ENCODE results near the gene NCOA7.

The NCOA7 gene

DNA sequence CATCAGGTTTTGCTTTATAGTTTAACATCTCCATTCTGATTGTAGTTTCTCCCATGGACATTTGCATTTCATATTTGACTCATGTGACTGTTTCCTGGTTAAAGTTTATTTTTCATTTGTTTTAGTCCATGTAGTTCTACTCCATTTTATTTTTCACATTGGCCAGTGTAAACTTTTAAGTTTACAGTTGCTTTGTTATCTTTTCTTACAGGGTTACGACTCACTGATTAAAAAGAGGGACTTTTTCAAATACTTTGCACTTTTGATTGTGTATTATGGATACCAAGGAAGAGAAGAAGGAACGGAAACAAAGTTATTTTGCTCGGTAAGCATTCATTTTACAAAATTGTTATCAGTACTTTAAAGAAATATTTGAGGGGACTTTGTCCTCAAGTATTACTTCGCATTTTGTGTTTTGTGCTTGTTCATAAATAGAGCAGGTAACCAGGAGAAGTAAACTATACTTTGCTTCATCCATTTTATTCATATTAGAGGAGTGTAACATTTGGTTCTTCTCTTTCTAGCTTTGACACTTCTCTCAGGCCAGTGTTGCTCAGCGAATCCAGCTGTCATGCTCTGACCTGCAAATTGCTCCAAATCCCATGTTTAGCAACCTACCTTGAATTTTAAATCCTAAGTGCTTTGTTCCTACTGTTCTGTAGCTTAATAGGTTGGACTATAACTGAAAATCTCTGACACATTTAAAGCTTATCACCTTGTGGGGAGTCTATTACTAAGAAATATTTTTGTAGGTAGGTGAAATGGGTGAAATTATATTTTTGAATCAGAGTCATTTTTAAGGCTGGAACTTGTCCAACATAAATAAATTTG lies 24.5 kb downstream of the NCOA7 start:
- no peak for DNase-seq

DNA sequence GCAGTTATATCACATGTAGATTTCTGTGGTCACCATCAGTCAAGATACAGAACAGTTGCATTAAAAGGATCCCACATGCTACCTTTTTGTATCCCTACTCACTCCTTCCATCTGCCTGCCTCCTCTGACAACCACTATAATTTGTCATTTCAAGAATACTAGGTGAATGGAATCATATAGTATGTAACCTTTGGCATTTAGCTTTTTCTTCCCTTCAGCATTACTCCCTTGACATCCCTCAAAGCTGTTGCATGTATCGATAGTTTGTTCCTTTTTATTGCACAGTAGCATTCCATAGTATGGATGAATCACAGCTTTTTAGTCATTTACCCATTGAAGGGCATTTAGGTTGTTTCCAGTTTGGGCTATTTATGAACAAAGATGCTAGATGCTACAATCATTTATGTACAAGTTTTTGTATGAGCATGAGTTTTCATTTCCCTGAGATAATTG lies 26.1 kb downstream of the NCOA7 start:
- no peak for DNase-seq

DNA sequence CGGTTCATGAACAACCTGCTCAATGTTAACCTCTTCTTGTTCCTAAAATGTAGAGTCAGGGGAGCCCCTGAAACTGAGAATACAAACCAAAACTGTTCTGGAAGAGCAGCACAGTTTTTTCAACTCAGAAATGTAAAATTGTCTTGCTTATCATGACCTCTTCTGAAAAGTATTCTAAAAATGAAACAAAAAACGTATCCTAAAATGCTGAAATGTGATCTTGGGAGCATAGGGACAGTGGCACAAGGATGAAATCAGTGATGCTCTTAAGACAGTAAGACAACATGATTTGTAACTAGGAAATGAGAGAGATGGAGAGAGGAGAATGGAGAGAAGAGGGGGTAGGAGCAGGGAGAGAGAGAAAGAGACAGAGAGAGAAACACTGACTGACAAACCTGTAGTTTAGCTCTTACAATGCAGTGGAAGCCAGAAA lies 27.5 kb downstream of the NCOA7 start:
- no peak for DNase-seq

DNA sequence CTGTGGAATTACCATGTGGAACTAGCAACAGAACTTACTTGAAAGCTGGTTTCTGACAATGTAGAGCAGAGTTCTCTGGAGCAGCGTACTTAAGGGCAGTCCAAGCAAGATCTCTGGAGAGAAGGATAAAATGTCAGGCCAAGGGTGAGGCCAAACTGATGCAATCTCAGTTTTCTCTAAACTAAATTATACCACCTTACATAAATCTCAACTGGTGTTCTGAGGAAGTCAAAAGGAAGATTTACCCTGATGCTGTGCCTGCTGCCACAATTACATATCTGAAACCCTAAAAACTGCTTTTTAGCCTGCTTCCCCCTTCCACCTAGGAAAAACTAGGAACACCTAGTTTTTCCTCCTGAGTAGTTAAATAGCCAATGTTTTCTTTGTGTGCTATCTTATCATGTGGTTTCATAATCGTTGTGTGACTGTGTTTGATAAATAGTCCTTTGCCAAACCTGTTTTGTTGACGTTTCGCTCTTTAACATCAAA lies 28.1 kb downstream of the NCOA7 start:
- DNase-seq, result no peak

DNA sequence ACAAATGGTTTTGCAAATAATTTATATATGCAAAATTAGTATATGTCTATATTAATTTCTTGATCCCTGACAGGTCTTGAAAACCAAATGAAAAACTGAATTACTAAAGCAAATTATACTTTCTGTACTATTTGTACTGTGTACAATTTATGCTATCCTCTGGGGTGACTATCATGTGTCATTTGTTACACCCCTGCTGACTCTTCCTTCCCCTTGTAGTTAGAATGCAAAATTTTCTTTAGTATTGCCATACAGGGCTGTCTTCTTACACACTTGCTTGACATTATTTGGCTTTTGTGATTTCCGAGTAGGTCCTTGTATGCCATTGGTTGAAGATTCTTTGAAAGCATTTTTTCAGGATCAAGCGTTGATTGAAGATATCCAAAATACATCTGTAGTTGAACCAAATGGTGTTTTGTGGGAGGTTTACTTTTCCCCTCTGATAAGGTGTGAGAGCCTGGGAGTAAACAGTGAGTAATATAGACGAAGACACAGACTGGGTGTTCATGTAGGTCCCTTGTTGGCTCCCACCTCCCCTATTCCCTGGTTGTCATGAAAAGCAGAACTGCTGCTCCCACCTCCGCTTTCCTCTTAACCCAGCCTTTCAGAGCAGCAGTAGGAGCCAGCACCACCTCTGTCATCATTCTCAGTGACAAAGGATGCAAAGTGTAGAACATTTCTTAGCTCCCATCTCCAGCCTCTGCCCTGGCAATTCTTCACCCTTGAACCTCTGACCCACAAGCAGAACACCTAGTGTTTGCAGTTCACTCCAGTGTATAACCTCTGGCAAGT lies 29.0 kb downstream of the NCOA7 start:
- DNase-seq, result no peak

DNA sequence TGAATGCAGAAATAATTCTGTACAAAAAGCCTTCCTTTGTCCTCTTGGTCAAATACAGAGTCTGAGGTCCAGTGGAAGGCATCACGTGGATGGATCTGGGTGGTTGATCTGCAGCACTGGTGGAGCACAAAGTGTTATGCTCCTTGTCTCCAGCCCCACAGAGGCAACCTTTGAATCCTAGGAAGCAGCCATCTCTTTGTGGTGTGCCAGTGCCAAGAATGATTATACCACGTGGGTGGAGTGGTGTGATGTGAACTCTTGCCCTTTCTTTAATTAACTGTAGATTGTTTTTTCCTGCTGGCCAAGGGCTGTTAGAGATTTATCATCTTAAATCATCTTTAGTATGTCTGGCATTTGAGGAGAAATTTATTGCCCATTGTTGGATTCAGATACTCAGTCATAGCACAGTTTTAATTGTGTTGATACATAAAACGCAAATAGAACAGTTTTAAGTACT lies 31.1 kb downstream of the NCOA7 start:
- DNase-seq, result no peak

DNA sequence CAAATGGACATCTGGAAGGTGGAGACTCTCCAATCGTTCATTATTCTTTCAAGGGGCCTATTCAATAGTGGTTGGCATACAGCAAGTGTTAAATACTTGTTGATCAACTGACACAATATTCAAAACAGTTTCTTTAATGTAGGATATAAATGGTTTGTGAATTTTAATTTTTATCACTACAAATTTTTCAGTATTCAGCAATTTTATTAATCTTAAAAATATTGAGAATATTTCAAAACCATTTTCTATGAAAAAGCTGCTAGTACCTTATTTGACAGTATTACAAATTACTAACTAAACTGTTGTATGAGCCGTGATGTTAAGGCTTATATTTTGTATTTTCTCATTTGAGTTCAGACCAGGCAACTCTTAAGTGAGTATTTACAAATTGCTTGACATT lies 32.4 kb downstream of the NCOA7 start:
- DNase-seq, result no peak

DNA sequence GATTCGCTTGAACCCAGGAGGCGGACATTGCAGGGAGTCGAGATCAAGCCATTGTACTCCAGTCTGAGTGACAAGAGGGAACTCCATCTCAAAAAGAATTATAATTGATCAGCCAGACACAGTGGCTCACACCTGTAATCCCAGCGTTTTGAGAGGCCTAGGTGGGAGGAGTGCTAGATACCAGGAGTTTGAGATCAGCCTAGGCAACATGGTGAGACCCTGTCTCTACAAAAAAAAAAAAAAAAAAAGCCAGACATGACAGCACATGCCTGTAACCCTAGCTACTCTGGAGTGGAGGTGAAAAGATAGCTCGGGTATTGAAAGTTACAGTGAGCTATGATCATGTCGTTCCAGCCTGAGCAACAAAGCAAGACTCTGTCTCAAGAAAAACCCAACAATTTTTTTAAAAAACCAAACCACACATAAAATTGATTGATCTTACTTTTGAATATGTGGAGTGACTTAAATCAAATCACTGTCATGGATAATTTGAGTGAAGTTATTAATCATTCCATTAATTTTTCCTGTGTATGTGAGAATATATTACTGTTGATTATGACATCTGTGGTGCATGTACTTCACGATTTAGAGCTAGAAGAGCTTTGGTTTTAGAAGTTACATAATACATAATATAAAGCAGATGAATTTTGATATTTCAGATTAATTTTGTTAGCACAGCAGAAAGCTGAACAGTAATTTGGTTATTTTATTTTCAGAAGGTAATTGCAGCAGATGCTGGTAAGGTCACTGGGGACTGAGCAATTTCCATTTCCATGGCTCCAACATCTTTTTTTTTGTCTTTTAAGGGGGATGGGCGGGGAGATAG lies 34.4 kb downstream of the NCOA7 start:
- no peak for DNase-seq

DNA sequence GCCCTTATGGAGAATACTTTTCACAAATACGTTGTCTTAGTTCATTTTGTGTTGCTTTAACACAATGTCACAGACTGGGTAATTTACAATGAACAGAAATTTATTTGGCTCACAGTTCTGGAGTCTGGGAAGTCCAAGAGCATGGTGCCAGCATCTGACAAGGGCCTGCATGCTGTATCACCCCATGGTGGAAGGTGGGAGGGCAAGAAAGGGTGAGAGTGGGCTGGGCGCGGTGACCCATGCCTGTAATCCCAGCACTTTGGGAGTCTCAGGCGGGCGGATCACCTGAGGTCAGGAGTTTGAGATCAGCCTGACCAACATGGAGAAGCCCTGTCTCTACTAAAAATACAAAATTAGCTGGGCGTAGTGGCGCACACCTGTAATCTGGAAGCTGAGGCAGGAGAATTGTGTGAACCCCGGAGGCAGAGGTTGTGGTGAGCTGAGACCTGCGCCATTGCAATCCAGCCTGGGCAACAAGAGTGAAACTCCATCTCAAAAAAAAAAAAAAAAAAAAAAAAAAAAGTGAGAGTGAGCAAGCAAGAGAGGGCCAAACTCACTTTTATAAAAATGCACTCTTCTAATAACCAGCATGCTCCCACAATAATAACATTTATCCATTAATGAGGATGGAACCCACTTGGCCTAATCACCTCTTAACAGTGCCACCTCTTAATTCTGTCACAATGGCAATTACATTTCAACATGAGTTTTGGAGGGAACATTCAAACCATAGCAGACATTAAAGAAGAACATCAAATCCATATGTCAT lies 36.1 kb downstream of the NCOA7 start:
- DNase-seq, result no peak

DNA sequence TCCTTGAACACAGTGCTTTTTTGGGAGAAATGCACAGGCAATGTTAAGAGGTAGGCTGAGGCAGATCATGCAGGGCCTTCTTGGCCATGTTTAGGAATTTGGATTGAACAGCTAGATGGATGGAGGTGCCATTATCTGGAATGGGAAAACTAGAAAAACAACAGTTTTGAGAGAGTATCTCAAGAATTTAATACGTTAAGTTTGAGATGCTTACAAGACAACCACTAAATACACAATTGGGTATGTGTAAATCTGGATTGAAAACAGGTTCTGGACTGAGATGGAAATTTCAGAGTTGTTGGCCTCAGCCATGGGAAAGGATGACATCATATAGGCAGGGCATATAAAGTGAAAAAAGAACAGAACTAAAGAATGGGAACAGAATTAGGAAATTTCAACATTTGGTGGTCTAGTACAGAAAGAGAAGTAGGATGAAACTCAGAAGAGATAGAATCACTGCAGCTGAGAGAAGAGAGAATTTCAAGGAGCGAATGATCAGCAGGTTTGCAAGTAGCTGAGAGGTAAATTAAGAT lies 37.1 kb downstream of the NCOA7 start:
- no peak for DNase-seq

DNA sequence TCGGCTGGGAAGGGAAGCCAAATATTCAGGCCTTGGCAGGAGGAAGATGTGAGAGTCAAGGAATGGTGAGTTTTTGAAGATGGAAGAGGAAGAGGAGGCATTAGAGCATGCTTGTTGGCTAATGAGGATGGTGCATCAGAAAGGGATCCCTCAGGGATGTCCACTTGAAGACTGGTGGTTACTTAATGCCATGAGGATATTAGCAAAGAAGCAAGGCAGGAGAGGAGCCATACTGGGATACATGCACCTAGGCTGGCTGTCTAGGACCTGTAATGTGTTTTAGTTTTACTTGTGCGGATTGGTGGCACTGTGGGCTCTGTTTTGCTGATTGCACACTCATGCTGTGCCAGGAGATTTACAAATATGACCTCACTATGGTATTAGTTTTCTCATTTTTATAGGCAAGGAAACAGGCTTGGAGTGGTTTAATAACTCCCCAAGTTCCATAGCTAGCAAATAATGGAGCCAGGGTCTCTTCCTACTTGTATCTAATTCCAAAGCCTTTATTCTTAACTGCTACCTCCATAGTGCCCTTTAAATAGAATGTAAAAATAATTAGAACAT lies 37.8 kb downstream of the NCOA7 start:
- no peak for DNase-seq

DNA sequence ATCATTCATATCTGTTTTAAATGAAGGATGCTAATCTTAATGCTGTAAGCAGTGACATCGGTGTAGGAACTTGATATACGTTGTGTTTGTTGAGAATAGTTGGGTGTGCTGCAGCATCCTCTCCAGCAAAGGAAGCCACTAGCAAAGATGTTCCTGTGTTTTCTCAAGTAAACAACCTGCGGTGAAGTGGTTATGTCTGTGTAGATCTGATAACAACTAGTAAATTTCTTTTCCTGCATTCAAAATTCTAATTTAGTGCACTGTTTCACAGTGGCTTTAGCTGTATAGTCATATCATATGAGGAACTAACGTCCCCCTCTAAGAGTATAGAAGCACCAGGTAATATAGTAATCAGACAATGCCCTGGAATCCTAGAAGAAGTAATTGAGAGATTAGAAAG lies 38.7 kb downstream of the NCOA7 start:
- DNase-seq, result no peak

DNA sequence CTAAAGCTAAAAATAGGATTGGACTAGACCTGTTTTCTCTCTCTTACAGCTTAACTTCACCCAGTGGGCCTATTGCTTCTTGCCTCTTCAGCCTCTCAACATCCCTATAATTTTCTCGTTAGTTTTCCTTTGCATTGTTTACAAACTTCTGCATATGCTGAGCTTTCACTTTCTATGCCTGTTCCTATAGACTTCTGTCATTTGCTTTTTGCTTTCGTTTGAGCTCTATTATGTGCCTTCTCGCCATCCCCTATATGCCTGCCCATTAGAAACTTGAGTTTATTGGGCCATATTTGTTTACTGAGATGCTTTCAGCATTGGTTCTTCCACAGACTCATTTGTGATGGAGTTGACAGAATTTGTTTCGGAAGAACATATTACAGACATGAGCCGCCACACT lies 40.9 kb downstream of the NCOA7 start:
- no peak for DNase-seq

DNA sequence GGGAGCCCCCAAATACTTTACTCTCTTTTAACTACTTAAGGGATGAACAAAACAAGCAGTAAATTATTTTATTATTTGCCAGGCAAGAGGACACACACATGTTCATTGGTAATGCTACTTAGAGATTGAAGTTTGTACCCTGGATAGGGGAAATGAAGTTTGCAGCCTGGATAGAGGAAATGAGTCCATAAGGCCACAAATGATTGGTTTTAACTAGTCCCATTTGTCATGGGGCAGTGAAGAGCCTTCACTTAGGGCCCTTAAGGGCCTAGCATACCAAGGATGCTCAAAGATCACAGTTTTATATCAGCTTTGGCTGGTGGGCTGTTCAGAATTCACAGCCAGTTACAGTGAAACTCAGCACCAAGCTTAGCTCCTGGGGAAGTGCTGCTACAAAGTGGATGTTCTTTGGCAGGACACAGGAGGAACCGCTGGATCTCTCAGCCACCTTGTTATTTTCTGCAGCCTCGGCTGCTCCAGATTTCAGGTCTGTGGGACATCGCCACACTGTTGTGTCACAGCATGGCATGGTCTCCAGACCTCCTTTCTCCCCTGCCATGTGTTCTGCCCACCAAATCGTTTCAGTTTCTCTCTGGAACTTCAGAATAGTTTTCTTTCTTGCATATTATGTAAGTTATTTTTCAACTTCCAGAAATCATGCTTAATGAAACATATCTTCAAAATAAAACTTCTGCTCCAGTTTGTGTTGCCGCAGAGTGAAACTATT lies 41.8 kb downstream of the NCOA7 start:
- DNase-seq, result no peak

DNA sequence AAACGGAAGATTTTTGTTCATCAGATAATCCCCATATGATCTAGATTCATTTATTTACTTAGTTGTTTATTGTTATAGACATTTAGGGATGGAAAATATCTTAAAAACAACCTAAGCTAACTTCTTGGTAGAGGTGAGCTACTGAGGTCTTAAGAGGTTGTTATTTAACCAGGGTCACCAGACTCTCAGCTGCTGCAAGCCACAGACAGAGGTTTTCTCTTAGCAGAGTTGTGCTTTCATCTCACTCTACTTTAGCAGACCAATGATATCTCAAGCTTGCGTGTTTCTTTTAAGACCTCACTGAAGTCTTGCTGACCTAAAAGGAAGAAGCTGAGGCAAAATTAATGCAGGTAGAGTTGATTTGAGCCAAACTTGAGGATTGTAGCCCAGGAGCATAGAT lies 43.6 kb downstream of the NCOA7 start:
- DNase-seq, result no peak

DNA sequence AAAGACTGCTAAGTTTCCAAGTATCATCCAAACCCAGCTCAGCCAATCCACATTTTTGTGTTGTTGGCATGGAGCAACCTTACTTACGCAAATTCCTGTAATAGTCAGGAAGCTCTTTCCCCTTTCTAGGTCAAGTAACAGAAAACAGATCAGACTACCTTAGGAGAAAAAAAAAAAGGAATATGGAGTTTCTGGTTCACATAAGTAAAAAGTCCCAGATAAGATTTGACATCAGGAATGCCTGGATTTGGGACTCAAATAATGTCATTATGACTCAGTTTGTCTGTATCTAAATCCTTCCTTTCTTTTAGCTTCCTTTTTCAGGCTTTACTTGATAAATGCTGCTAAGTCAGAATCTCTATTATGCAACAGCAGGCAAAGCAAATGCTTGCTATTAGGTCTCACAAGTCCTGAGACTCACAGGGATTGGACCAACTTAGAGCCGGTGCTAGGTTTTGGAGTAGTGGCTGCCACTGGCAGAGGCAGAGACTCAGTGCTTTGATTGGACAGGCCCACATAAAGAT lies 44.5 kb downstream of the NCOA7 start:
- no peak for DNase-seq

DNA sequence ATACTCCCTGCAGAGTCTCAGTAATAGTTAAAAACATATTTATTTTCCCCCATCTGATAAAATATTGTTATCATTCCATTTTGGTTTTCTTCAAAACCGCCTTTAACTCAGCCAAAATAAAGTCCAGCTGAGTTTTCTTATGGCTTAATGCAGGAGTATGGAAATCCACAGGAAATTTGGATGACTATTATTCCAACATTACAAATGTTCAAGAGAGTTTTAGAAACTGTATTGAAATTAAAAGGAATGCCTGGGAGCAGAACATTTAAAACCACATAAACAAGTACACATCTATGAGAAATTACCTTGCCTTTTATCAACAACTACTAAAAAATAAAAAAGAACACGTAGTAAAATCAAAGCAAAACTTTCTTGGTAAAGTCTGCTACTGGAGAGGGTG lies 45.7 kb downstream of the NCOA7 start:
- no peak for DNase-seq

DNA sequence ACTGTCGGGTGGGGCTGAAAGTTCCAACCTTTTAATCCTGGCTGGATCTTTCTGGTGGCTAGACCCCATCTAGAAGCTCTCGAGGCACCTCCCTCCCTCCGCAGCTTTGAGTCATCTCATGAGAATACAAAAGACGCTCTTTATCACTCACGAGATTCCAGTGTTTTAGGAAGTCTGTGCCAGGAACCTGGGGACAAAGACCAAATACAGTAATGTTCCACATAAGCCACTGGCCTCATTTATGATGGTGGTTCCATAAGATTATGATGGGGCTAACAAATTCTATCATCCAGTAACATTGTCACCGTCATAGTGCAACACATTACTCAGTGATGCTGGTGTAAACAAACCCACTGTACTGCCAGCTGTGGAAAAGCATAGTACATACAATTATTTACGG lies 48.7 kb downstream of the NCOA7 start:
- DNase-seq, result no peak

DNA sequence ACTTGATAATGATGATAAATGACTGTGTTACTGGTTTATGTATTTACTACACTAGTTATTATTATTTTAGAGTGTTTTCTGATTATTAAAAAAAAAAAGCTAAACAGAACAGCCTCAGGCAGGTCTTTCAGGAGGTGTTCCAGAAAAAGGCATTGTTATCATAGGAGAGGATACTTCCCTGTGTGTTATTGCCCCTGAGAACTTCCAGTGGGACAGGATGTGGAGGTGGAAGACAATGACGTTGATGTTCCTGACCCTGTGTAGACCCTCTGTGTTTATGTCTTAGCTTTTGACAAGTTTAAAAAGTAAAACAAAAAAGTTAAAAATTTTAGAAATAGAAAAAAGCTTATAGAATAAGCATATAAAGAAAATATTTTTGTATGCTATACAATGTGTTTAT lies 49.1 kb downstream of the NCOA7 start:
- DNase-seq, result no peak

DNA sequence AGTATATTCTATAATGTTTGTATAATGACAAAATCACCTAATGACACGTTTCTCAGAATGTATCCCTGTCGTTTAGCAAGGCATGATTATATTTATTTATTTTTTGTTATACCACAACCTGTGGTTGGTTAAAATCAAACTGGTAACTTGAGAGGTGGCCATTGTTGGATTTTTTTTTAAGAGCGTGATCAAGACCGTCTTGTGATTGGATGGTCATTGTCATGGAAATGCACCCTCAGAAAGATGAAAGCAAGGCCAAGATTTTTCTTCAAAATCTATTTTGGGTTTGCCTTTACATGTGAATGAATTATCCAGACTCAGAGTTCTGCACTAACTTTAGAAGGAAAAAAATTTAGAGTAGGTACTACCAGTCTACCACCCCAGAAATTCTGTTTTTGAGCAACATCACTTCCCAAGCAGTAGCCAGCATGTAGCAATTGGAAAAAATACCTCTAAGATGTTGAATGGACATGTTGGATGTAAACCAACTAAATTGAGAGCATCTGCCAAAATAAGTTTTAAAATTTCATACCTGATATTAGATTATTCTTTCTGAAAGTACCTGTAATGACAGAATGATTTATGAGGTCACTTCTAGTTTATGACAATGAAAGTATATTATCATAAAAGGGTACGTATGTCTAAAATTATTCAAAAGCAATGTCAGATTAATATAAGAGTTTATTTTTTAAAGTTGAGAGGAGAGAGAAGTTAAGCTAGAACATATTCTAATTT lies 50.8 kb downstream of the NCOA7 start:
- DNase-seq, result no peak

Data from CD4-positive, alpha-beta T cell treated with Interleukin-15 for 1 hour (primary cell).